ENCODE data around the gene CSNK1A1.

The CSNK1A1 gene

DNA sequence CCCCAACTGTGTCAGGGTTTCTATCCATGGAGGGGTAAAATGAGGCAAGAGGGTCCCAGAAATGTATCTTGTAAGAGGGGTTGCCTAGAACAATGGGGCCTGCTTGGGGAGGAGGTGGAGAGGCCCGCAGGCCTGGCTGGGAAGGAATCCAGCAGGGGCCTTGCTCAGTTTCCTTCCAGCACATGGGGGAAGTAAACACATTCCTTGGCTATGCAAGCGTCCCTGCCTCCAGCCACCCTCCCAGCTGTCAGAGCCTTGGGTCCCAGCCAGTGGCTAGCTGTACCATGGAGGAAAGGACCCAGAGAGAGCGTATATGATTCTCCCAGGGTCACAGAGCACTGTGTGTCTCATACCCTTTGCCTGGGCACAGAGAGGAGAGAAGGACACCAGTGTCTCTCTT is 101.0 kb downstream of the CSNK1A1 start:
- Histone ChIP-seq H3K27me3 (ENCODE audit: control insufficient read depth in 1 of 2, insufficient read depth in 1 of 2, low read length in 2 of 2) (no peaks in the 10 kb centered on the region), H4K8ac (ENCODE audit: low read length) (peak overlapping the region; percentile 20), H3K14ac (ENCODE audit: low read length in 2 of 2) (peak overlapping the region in 1 of 2 experiments; percentile 79), H3K9ac (ENCODE audit: low read length) (peak overlapping the region; percentile 49), H3K4me2 (ENCODE audit: low read length, poor library complexity, severe bottlenecking) (no peak overlapping the region), H2AK5ac (ENCODE audit: low read length, severe bottlenecking) (peak overlapping the region; percentile 53), H3K27ac (ENCODE audit: low read length, poor library complexity, severe bottlenecking) (no peak overlapping the region), H2BK120ac (ENCODE audit: low read depth, low read length) (peak overlapping the region; percentile 58), H3K4ac (ENCODE audit: low read depth in 1 of 2, low read length in 2 of 2) (peak overlapping the region; percentile 39 to 87), H2BK15ac (ENCODE audit: low read depth, poor library complexity, severe bottlenecking) (peak overlapping the region; percentile 71), H3K36me3 (ENCODE audit: control insufficient read depth in 1 of 2, insufficient read depth in 2 of 2, low read depth in 1 of 2, low read length in 2 of 2) (no peaks in the 10 kb centered on the region), H3K9me3 (ENCODE audit: control insufficient read depth, low read length) (no peaks in the 10 kb centered on the region), H2BK5ac (ENCODE audit: low read depth, low read length, poor library complexity, severe bottlenecking) (no peak overlapping the region), H2BK12ac (ENCODE audit: low read length in 2 of 2) (peak overlapping the region; percentile 70 to 98), H3K18ac (ENCODE audit: low read depth in 1 of 2, low read length in 2 of 2) (peak overlapping the region; percentile 40 to 92), H3K4me1 (ENCODE audit: control insufficient read depth, insufficient read depth, low read depth, low read length) (peaks cover 36% of the 10 kb centered on the region), H4K91ac (ENCODE audit: low read length) (peak overlapping the region; percentile 77), H3K79me1 (replicated peaks; ENCODE audit: low read length, poor library complexity, severe bottlenecking) (no peaks in the 10 kb centered on the region), H3K4me3 (ENCODE audit: insufficient read depth in 1 of 2, low read depth in 1 of 2, low read length in 2 of 2) (no peak overlapping the region), H3K23ac (ENCODE audit: low read length in 2 of 2) (peak overlapping the region in 1 of 2 experiments; percentile 9), H2AFZ (ENCODE audit: low read depth, low read length) (no peak overlapping the region)
- 37% methylated on average over 3 of the region's 3 CpGs for WGBS
- DNase-seq, result peak; percentile 63

DNA sequence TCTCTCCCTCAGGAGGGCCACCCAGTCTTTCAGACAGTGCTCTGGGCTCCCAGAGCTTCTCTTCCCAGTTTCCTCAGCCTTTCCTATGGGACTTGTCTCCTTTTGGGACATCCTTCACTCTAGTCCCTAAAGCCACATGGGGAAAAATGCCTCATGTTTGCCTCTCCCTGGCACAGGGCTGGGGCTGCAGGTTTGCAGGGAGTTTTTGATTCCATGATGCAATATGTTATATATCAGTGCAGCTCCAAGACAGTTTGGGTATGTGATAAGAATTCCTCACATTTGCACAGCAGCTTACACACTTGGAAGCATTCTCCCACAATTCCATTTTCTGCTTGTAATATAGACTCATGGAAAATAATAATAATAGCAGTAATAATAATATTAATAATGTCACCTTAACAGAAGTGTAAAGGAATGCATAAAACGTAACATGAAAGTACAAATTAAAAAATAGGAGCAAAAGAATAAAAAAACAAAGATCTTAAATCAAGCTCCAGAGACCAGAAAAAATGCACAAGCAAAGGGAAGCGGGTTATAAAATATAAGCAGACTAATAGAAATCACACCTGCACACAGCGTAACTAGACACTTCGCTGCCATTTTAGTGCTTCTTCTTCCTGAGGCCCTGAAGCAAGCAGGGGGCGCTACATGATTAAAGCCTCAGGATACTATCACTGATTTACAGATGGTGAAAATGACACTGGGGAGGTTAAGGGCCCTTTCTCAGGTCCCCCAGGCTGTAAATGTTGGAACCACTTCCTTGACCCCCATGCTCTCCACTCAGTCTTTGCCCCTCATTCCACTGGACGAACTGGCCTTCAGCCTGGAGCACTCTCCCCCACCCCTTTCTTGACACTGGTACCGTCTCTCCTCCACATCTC is 102.2 kb downstream of the CSNK1A1 start:
- no peak overlapping the region for H3K4me3 ChIP-seq (ENCODE audit: insufficient read depth in 1 of 2, low read depth in 1 of 2, low read length in 2 of 2)
- peak overlapping the region; percentile 37 to 91 for H3K18ac ChIP-seq (ENCODE audit: low read depth in 1 of 2, low read length in 2 of 2)
- no peak overlapping the region for H2BK5ac ChIP-seq (ENCODE audit: low read depth, low read length, poor library complexity, severe bottlenecking)
- H3K4me2 ChIP-seq (ENCODE audit: low read length, poor library complexity, severe bottlenecking), result no peak overlapping the region
- peaks cover 35% of the 10 kb centered on the region for H3K4me1 ChIP-seq (ENCODE audit: control insufficient read depth, insufficient read depth, low read depth, low read length)
- H2BK12ac ChIP-seq (ENCODE audit: low read length in 2 of 2), result peak overlapping the region; percentile 70 to 98
- H3K9me3 ChIP-seq (ENCODE audit: control insufficient read depth, low read length), result no peaks in the 10 kb centered on the region
- H3K9ac ChIP-seq (ENCODE audit: low read length), result peak overlapping the region; percentile 49
- H2AK5ac ChIP-seq (ENCODE audit: low read length, severe bottlenecking), result peak overlapping the region; percentile 28
- no peaks in the 10 kb centered on the region for H3K27me3 ChIP-seq (ENCODE audit: control insufficient read depth in 1 of 2, insufficient read depth in 1 of 2, low read length in 2 of 2)
- peak; percentile 46 for DNase-seq
- H3K4ac ChIP-seq (ENCODE audit: low read depth in 1 of 2, low read length in 2 of 2), result peak overlapping the region in 1 of 2 experiments; percentile 44
- no peak overlapping the region for H3K14ac ChIP-seq (ENCODE audit: low read length in 2 of 2)
- no peaks in the 10 kb centered on the region for H3K79me1 ChIP-seq (replicated peaks; ENCODE audit: low read length, poor library complexity, severe bottlenecking)
- peak overlapping the region; percentile 20 for H4K8ac ChIP-seq (ENCODE audit: low read length)
- no peaks in the 10 kb centered on the region for H3K36me3 ChIP-seq (ENCODE audit: control insufficient read depth in 1 of 2, insufficient read depth in 2 of 2, low read depth in 1 of 2, low read length in 2 of 2)
- H4K91ac ChIP-seq (ENCODE audit: low read length), result peak overlapping the region; percentile 77
- WGBS, result 84% methylated on average over 7 of the region's 7 CpGs
- H2AFZ ChIP-seq (ENCODE audit: low read depth, low read length), result no peak overlapping the region
- peak overlapping the region; percentile 6 for H2BK15ac ChIP-seq (ENCODE audit: low read depth, poor library complexity, severe bottlenecking)
- peak overlapping the region; percentile 50 for H2BK120ac ChIP-seq (ENCODE audit: low read depth, low read length)
- H3K27ac ChIP-seq (ENCODE audit: low read length, poor library complexity, severe bottlenecking), result no peak overlapping the region
- H3K23ac ChIP-seq (ENCODE audit: low read length in 2 of 2), result no peak overlapping the region

DNA sequence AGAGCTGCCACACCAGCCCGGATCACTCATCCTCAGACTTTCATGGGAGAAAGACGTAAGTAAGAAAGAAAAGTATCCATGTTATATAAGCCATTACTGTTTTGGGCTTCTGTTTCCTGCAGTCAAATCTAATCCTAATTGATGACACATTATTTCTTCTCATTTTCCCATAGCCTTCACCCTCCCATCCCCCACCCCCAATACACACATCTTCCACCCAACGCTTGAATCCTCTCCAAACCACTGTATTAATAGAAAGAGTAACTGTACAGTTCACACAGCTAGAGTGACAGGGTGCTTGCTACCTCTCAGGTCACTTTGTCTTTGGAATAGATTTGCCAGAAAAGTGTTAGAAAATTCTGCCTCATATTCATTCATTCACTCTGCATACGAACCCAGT is 102.8 kb downstream of the CSNK1A1 start:
- Histone ChIP-seq H3K4me2 (ENCODE audit: low read length, poor library complexity, severe bottlenecking) (no peak overlapping the region), H3K27ac (ENCODE audit: low read length, poor library complexity, severe bottlenecking) (no peak overlapping the region), H2AFZ (ENCODE audit: low read depth, low read length) (no peak overlapping the region), H3K14ac (ENCODE audit: low read length in 2 of 2) (no peak overlapping the region), H4K8ac (ENCODE audit: low read length) (no peak overlapping the region), H2BK12ac (ENCODE audit: low read length in 2 of 2) (peak overlapping the region; percentile 65 to 85), H2BK120ac (ENCODE audit: low read depth, low read length) (no peak overlapping the region), H3K18ac (ENCODE audit: low read depth in 1 of 2, low read length in 2 of 2) (peak overlapping the region in 1 of 2 experiments; percentile 13), H2BK15ac (ENCODE audit: low read depth, poor library complexity, severe bottlenecking) (no peak overlapping the region), H2AK5ac (ENCODE audit: low read length, severe bottlenecking) (peak overlapping the region; percentile 28), H2BK5ac (ENCODE audit: low read depth, low read length, poor library complexity, severe bottlenecking) (no peak overlapping the region), H3K27me3 (ENCODE audit: control insufficient read depth in 1 of 2, insufficient read depth in 1 of 2, low read length in 2 of 2) (no peaks in the 10 kb centered on the region), H3K4ac (ENCODE audit: low read depth in 1 of 2, low read length in 2 of 2) (peak overlapping the region in 1 of 2 experiments; percentile 44), H3K9me3 (ENCODE audit: control insufficient read depth, low read length) (no peaks in the 10 kb centered on the region), H4K91ac (ENCODE audit: low read length) (peak overlapping the region; percentile 3), H3K4me1 (ENCODE audit: control insufficient read depth, insufficient read depth, low read depth, low read length) (peaks cover 30% of the 10 kb centered on the region), H3K9ac (ENCODE audit: low read length) (peak overlapping the region; percentile 9), H3K79me1 (replicated peaks; ENCODE audit: low read length, poor library complexity, severe bottlenecking) (no peaks in the 10 kb centered on the region), H3K36me3 (ENCODE audit: control insufficient read depth in 1 of 2, insufficient read depth in 2 of 2, low read depth in 1 of 2, low read length in 2 of 2) (no peaks in the 10 kb centered on the region), H3K23ac (ENCODE audit: low read length in 2 of 2) (no peak overlapping the region), H3K4me3 (ENCODE audit: insufficient read depth in 1 of 2, low read depth in 1 of 2, low read length in 2 of 2) (no peak overlapping the region)
- no peak for DNase-seq
- 92% methylated on average over 2 of the region's 4 CpGs for WGBS
